ENCODE measurements around the gene BRPF3.

BRPF3 gene

DNA sequence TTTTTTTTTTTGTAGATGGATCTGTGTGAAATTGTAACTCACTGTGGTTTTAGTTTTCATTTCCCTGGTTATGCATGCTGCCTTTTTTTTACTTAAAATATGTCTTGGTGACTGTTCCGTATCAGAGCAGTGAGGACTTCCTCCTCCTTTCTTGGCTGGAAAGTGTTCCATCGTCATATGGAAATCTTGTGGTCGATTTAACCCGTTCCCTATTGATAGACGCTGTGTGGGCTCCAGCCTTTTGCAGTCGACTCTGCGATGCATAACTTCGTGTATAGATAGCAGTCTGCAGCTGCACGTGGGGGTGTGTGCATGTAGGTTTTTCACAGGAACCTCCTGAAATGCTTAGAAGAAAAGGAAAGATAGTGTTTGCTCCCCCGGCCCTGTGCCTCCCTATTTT is 45.2 kb downstream of the BRPF3 start:
- Histone ChIP-seq H3K9me3 (peaks cover 8% of the 10 kb centered on the region; the same call in 1 of the 2 replicates), H3K4me2 (peak overlapping the region; percentile 82), H3K4me3 (peak overlapping the region; percentile 43; the same call in 1 of the 2 replicates), H3K36me3 (no peaks in the 10 kb centered on the region), H3K27ac (peak overlapping the region; percentile 62), H4K20me1 (no peaks in the 10 kb centered on the region), H3K9ac (no peak overlapping the region), H3K27me3 (no peaks in the 10 kb centered on the region), H3K4me1 (peaks cover 62% of the 10 kb centered on the region)
- no peak for TF ChIP-seq Cebpa-rat (IDR thresholded peaks at IDR 0.05)

DNA sequence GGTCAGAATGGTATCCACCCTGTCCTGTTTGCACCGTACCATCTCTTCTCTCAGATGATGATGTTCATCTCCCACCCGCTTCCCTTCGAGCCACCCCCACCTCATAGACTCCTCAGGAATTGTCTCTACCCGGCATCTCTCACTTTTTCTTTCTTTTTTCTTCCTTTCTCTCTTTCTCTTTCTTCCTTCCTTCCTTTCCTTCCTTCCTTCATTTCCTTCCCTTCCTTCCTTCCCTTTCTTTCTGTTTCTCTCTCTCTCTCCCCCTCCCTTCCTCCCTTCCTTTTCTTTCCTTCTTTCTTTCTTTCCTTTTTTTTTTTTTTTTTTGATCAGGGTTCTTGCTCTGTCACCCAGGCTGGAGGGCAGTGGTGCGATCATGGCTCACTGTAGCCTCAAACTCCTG is 45.6 kb downstream of the BRPF3 start:
- TF ChIP-seq Cebpa-rat (IDR thresholded peaks at IDR 0.05), result no peak
- H3K9ac ChIP-seq, result no peak overlapping the region
- H3K36me3 ChIP-seq, result no peaks in the 10 kb centered on the region
- peak overlapping the region; percentile 82 for H3K4me2 ChIP-seq
- peaks cover 62% of the 10 kb centered on the region for H3K4me1 ChIP-seq
- H4K20me1 ChIP-seq, result no peaks in the 10 kb centered on the region
- peak overlapping the region; percentile 62 for H3K27ac ChIP-seq
- H3K4me3 ChIP-seq, result peak overlapping the region; percentile 43; the same call in 1 of the 2 replicates
- H3K27me3 ChIP-seq, result no peaks in the 10 kb centered on the region
- H3K9me3 ChIP-seq, result peaks cover 8% of the 10 kb centered on the region; the same call in 1 of the 2 replicates

DNA sequence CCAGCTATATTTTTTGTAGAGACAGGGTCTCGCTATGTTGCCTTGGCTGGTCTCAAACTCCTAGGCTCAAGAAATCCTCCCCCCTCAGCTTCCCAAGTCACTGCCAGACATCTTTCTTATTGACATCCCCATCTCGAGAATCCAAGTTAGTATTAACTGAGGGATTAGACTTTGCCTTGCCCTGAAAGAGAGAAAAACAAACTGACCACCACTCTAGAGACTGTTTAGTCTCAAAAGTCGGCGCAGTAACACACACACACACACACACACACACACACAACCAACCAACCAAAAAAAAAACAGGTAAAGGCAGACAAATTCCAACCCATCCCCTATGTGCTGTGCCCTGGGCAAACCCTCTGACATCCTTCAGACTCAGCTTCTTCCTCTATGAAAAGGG is 46.1 kb downstream of the BRPF3 start:
- H4K20me1 ChIP-seq, result no peaks in the 10 kb centered on the region
- peaks cover 62% of the 10 kb centered on the region for H3K4me1 ChIP-seq
- H3K36me3 ChIP-seq, result no peaks in the 10 kb centered on the region
- H3K27ac ChIP-seq, result peak overlapping the region; percentile 62; the same call in 1 of the 2 replicates
- H3K4me2 ChIP-seq, result peak overlapping the region; percentile 82
- no peak for TF ChIP-seq Cebpa-rat (IDR thresholded peaks at IDR 0.05)
- H3K9me3 ChIP-seq, result peaks cover 8% of the 10 kb centered on the region; the same call in 1 of the 2 replicates
- no peaks in the 10 kb centered on the region for H3K27me3 ChIP-seq
- no peak overlapping the region for H3K9ac ChIP-seq
- no peak overlapping the region for H3K4me3 ChIP-seq

DNA sequence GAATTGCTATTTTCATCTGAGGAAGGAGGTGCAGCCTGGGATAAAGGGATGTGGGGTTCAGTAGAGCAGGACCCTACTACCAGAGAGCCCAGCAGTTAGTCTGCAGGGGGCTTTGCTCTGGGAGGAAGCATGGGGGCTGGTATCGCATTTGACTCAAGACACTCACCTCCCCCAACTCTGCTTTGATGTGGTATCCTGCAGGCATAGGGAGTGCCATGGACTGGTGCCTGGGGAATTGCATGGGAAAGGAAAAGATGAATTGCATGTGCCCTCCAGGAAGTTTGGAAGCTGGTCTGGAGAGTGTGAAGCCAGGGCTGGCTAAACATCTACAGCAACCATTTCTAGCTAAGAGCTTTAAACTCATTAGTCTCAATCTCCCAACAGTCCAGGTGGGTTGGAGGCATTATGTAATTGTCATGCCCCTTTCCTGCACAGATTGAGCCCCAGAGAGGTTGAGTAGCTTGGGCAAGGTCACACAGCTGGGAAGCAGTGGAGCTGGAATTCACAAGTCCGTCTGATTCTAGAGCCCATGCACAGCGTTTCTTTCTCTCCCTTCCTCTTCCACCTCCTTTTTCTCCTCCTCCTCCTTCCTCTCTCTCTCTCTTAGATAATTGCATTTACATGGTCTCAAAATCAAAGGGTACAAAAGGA is 47.1 kb downstream of the BRPF3 start:
- Histone ChIP-seq H3K36me3 (no peaks in the 10 kb centered on the region), H3K27me3 (no peaks in the 10 kb centered on the region), H3K9ac (no peak overlapping the region), H3K4me1 (peaks cover 63% of the 10 kb centered on the region), H3K27ac (no peak overlapping the region), H3K4me2 (peak overlapping the region; percentile 82), H3K4me3 (no peak overlapping the region), H3K9me3 (no peaks in the 10 kb centered on the region), H4K20me1 (no peaks in the 10 kb centered on the region)
- no peak for TF ChIP-seq Cebpa-rat (IDR thresholded peaks at IDR 0.05)

DNA sequence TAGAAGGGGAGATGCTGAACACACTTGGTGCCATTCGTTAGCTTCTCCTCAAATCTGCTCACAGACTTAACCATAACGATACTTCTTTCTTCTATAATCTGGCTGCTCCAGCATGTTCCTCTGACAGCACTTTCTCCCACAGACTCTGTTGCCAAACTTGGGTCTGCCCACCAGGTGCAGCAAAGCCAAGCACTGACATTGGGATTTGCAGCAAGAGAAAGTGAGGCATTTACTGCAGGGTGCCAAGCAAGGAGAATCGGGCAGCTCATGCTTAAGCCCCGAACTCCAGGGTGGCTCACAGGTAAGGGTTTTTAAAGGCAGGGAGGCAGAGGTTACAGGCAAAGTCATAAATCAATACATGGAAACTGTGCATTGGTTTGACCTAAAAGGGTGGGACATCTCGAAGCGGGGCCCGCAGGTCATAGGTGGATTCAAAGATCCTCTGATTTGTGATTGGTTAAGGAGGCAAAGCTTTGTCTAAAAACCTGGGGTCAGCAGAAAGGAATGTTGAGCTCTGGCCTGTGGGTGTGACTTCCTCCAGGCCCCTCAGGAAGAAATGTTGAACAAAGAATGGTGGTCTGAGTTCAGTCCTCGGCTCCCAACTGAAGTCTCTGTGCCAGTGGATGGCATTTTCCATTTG is 48.2 kb downstream of the BRPF3 start:
- Histone ChIP-seq H3K4me3 (no peak overlapping the region), H3K4me2 (peak overlapping the region; percentile 6; the same call in 1 of the 2 replicates), H3K27me3 (no peaks in the 10 kb centered on the region), H3K4me1 (peaks cover 69% of the 10 kb centered on the region), H4K20me1 (no peaks in the 10 kb centered on the region), H3K27ac (no peak overlapping the region), H3K9ac (no peak overlapping the region), H3K36me3 (no peaks in the 10 kb centered on the region), H3K9me3 (no peaks in the 10 kb centered on the region)
- TF ChIP-seq Cebpa-rat (IDR thresholded peaks at IDR 0.05), result no peak

DNA sequence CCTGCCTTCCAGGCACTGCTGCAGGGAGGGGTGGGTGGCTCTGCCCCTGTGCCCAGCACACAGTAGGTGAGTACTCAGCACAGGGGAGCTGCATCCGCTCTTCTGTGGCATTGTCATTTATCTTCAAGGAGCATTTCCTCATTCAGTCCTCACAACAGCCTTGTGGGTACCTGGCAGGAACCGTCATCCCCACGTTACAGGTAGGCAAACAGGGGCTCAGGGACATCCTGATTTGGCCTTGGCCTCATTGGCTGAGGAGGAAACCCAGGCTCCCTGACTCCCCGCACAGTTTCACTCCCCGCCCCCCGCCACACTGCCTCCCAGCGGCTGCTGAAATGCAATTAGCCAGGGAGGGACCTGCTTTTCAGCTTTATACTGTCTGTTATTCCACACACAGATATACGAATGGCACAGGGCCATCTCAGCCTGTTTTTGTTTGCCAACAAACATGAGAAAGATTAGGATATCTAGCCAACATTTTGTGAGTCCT is 49.1 kb downstream of the BRPF3 start:
- H3K9me3 ChIP-seq, result no peaks in the 10 kb centered on the region
- H3K4me3 ChIP-seq, result no peak overlapping the region
- no peaks in the 10 kb centered on the region for H3K27me3 ChIP-seq
- peak overlapping the region; percentile 6; the same call in 1 of the 2 replicates for H3K4me2 ChIP-seq
- H4K20me1 ChIP-seq, result no peaks in the 10 kb centered on the region
- H3K9ac ChIP-seq, result no peak overlapping the region
- peaks cover 60% of the 10 kb centered on the region for H3K4me1 ChIP-seq
- TF ChIP-seq Cebpa-rat (IDR thresholded peaks at IDR 0.05), result no peak
- H3K36me3 ChIP-seq, result no peaks in the 10 kb centered on the region
- no peak overlapping the region for H3K27ac ChIP-seq

DNA sequence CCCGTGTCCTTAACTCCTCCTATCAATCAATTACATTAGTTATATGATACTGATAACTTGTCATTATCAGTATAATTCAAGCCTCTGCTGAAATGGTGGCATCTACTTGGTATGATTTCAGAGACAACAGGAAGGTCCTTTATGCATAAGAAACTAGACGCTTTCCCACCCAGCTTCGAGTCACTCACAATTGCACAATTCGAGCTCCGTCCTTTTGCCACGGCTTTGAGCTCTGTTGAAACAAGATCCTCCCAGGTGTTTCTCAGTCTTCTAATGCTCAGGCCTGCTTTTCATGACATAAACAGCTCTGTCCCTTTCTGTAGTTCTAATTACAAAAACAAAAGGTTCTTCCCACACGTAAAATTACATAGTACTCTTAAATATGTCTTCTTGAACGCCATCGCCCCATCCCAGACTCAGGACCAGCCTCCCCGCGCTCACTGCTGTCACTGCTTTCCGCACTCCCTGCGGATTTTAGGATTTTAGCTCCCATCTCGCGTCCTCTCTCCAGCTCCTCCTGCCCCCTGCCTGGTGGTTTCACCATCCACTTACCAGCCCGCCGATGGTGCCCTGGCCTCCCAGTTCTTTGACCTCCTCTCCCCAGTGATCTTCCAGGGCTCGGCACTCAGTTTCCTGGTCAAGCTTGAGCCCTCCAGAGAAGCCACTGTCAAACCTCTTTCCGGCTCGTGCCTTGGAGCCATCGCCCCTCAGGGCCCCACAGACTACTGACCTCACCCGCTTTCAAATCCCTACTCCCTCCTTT is 50.1 kb downstream of the BRPF3 start:
- Histone ChIP-seq H3K9me3 (no peaks in the 10 kb centered on the region), H3K9ac (no peak overlapping the region), H3K36me3 (no peaks in the 10 kb centered on the region), H3K4me3 (no peak overlapping the region), H3K4me1 (peaks cover 52% of the 10 kb centered on the region), H3K4me2 (no peak overlapping the region), H3K27ac (no peak overlapping the region), H3K27me3 (no peaks in the 10 kb centered on the region), H4K20me1 (no peaks in the 10 kb centered on the region)
- TF ChIP-seq Cebpa-rat (IDR thresholded peaks at IDR 0.05), result no peak

DNA sequence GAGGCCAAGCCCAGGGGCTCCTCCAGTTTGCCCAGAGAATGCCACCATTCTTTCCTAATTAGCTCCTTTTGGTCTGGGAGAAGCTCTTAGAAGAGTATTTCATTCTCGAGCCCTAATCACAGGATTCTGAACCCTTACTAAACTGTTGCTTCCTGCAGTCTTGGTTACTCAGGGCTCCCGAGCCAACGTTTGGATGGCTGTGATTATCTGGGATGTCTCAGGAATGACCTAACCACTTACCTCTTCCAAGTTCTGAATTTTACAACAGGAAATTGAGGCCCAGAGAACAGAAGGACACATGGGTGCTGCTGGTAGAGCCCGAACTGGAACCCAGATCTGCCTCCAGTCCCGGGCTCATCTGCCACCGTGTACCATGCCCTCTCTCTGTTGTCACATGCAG is 51.1 kb downstream of the BRPF3 start:
- TF ChIP-seq Cebpa-rat (IDR thresholded peaks at IDR 0.05), result no peak
- Histone ChIP-seq H3K9ac (no peak overlapping the region), H3K36me3 (no peaks in the 10 kb centered on the region), H3K4me3 (no peak overlapping the region), H3K27me3 (no peaks in the 10 kb centered on the region), H4K20me1 (no peaks in the 10 kb centered on the region), H3K27ac (no peak overlapping the region), H3K4me1 (peaks cover 43% of the 10 kb centered on the region), H3K4me2 (no peak overlapping the region), H3K9me3 (no peaks in the 10 kb centered on the region)

DNA sequence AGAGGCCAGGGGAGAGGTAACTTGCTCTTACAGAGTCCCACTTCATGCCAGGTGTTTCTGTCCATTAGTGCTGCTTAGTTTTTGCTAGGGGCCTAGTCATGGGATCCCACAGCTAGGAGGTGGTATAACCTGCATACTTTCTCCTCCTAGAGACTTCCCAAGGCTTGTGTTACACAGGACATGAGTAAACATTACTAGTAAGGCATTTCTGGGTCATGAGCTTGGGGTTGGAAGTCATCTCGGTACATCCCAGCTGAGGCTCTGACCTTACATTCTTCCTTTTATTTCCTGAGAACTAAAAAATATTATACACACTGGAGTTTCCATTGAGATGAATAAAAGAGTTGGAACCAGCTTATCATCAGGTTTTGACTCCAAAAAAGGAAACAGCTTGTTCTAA is 52.4 kb downstream of the BRPF3 start:
- Histone ChIP-seq H3K36me3 (no peaks in the 10 kb centered on the region), H3K27ac (no peak overlapping the region), H3K4me2 (no peak overlapping the region), H3K9me3 (no peaks in the 10 kb centered on the region), H4K20me1 (no peaks in the 10 kb centered on the region), H3K4me1 (peaks cover 30% of the 10 kb centered on the region), H3K4me3 (no peak overlapping the region), H3K27me3 (no peaks in the 10 kb centered on the region), H3K9ac (no peak overlapping the region)
- TF ChIP-seq Cebpa-rat (IDR thresholded peaks at IDR 0.05), result no peak

DNA sequence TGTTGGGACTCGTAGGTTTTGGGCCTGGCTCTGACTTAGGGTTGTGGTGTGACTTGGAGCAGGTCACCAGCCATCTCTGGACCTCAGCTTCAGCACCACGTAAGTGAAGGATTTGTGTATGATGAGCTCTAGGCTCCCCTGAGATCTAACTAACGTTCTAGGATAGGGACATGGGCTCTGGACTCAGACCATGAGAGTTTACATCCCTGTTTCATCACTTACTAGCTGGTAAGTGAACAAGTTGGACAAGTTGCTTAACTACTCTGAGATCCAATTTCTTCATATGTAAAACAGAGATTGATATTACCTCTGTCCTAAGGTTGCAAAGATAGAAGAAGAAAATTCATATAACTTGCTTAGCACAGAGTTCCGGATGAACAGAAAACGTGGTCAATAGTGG is 53.0 kb downstream of the BRPF3 start:
- Histone ChIP-seq H3K9me3 (no peaks in the 10 kb centered on the region), H3K36me3 (no peaks in the 10 kb centered on the region), H3K4me2 (no peak overlapping the region), H3K4me1 (peaks cover 25% of the 10 kb centered on the region), H3K27ac (no peak overlapping the region), H3K4me3 (no peak overlapping the region), H4K20me1 (no peaks in the 10 kb centered on the region), H3K27me3 (no peaks in the 10 kb centered on the region), H3K9ac (no peak overlapping the region)
- TF ChIP-seq Cebpa-rat (IDR thresholded peaks at IDR 0.05), result no peak

Data from BLaER1 (cell line).